ENCODE data around the gene FABP3.
A peak's percentile ranks its signal among the peaks of the same experiment; 100 is the strongest.

Gene FABP3

DNA sequence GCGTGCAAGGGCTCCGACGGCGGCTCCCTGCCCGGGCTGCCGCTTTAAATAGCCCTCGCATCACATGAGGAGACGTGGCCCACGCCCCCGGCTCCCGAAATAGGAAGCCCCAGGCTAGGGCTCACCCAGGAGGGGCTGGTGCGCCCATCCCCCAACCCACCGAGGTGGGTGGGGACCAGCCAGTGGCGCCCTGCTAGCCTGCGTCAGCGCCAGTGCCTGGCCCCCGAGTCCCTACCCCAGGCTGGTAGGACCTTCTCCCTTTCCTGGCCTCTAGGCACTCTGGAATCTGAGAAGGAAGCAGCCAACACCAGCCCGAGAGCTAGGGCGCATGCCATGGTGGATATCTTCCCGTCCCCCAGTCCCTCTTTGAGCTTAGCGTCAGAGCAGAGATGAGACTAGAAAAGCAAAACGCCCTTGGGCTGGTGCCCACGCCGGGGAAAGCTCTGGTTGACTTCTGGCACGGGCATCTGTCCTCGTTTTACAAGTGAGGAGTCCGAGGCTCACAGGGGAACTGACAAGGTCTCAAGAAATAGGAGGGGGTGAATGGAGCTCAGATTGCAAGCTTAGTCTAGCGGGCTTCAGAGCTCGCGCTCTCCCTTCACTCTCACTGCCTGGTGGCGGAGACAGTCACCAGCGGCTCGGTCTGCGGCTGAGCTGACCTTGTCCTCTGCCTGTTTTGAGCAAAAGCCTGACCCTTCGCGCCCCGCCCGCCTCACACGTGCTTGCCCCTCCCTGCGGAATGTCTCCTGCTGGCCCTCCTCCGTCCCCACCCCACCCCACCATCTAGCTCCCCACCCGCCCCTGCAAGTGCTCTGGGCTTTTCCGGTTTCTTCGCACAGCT is at the start of gene FABP3:
TSS of gene FABP3 (minus strand) at position 21 of the 841 bp plus-strand sequence. CDS start 62 bp downstream, outside the sequence.
- Histone ChIP-seq H3K36me3 (ENCODE audit: control insufficient read depth in 2 of 2, insufficient read depth in 2 of 2, low read length in 2 of 2) (no peaks in the 10 kb centered on the region), H3K27me3 (ENCODE audit: control insufficient read depth in 2 of 2, insufficient read depth in 2 of 2, low read length in 2 of 2) (no peaks in the 10 kb centered on the region), H3K27ac (ENCODE audit: low read depth in 2 of 2, low read length in 2 of 2) (peak within 1 kb of the TSS; percentile 78 to 80), H3K4me3 (ENCODE audit: low read length in 2 of 2) (peak within 1 kb of the TSS; percentile 56 to 60), H3K9ac (ENCODE audit: low read depth in 1 of 2, low read length in 2 of 2) (peak within 1 kb of the TSS; percentile 57 to 71), H3K4me1 (ENCODE audit: control insufficient read depth in 2 of 2, insufficient read depth in 2 of 2, low read length in 2 of 2) (peaks cover 30 to 36% of the 10 kb centered on the region in 2 donors), H3K9me3 (ENCODE audit: control insufficient read depth in 2 of 2, low read length in 2 of 2) (no peaks in the 10 kb centered on the region)

GRCh38 chr1:31421371-31422040 is 48.6 kb upstream of the FABP3 start:
- H3K9me3 ChIP-seq (ENCODE audit: control insufficient read depth in 2 of 2, low read length in 2 of 2) = no peaks in the 10 kb centered on the region

GRCh38 chr1:31420716-31421115 is 47.8 kb upstream of the FABP3 start:
- Histone ChIP-seq H3K36me3 (ENCODE audit: control insufficient read depth in 2 of 2, insufficient read depth in 2 of 2, low read length in 2 of 2) (peaks cover 3 to 7% of the 10 kb centered on the region in 2 donors), H3K27me3 (ENCODE audit: control insufficient read depth in 2 of 2, insufficient read depth in 2 of 2, low read length in 2 of 2) (no peaks in the 10 kb centered on the region), H3K4me3 (ENCODE audit: low read length in 2 of 2) (no peak overlapping the region), H3K9me3 (ENCODE audit: control insufficient read depth in 2 of 2, low read length in 2 of 2) (no peaks in the 10 kb centered on the region), H3K4me1 (ENCODE audit: control insufficient read depth in 2 of 2, insufficient read depth in 2 of 2, low read length in 2 of 2) (peaks cover 15 to 39% of the 10 kb centered on the region in 2 donors), H3K27ac (ENCODE audit: low read depth in 2 of 2, low read length in 2 of 2) (no peak overlapping the region), H3K9ac (ENCODE audit: low read depth in 1 of 2, low read length in 2 of 2) (no peak overlapping the region)

More at GRCh38 chr1:31421371-31422040, 48.6 kb upstream of the FABP3 start:
- H3K4me1 ChIP-seq (ENCODE audit: control insufficient read depth in 2 of 2, insufficient read depth in 2 of 2, low read length in 2 of 2) = peaks cover 18 to 42% of the 10 kb centered on the region in 2 donors
- no peak overlapping the region for H3K4me3 ChIP-seq (ENCODE audit: low read length in 2 of 2)
- no peaks in the 10 kb centered on the region for H3K27me3 ChIP-seq (ENCODE audit: control insufficient read depth in 2 of 2, insufficient read depth in 2 of 2, low read length in 2 of 2)
- H3K27ac ChIP-seq (ENCODE audit: low read depth in 2 of 2, low read length in 2 of 2) = peak overlapping the region in 1 of 2 donors; percentile 23
- H3K36me3 ChIP-seq (ENCODE audit: control insufficient read depth in 2 of 2, insufficient read depth in 2 of 2, low read length in 2 of 2) = peaks cover 4 to 5% of the 10 kb centered on the region in 2 donors
- H3K9ac ChIP-seq (ENCODE audit: low read depth in 1 of 2, low read length in 2 of 2) = no peak overlapping the region

GRCh38 chr1:31418626-31419323 is 45.9 kb upstream of the FABP3 start:
- peaks cover 0 to 4% of the 10 kb centered on the region in 2 donors for H3K27me3 ChIP-seq (ENCODE audit: control insufficient read depth in 2 of 2, insufficient read depth in 2 of 2, low read length in 2 of 2)
- no peaks in the 10 kb centered on the region for H3K9me3 ChIP-seq (ENCODE audit: control insufficient read depth in 2 of 2, low read length in 2 of 2)
- no peak overlapping the region for H3K9ac ChIP-seq (ENCODE audit: low read depth in 1 of 2, low read length in 2 of 2)
- H3K27ac ChIP-seq (ENCODE audit: low read depth in 2 of 2, low read length in 2 of 2) = no peak overlapping the region
- H3K4me1 ChIP-seq (ENCODE audit: control insufficient read depth in 2 of 2, insufficient read depth in 2 of 2, low read length in 2 of 2) = peaks cover 10 to 30% of the 10 kb centered on the region in 2 donors
- peaks cover 3 to 8% of the 10 kb centered on the region in 2 donors for H3K36me3 ChIP-seq (ENCODE audit: control insufficient read depth in 2 of 2, insufficient read depth in 2 of 2, low read length in 2 of 2)
- H3K4me3 ChIP-seq (ENCODE audit: low read length in 2 of 2) = no peak overlapping the region

GRCh38 chr1:31417148-31417547 is 44.3 kb upstream of the FABP3 start:
- peaks cover 3 to 8% of the 10 kb centered on the region in 2 donors for H3K36me3 ChIP-seq (ENCODE audit: control insufficient read depth in 2 of 2, insufficient read depth in 2 of 2, low read length in 2 of 2)
- H3K27me3 ChIP-seq (ENCODE audit: control insufficient read depth in 2 of 2, insufficient read depth in 2 of 2, low read length in 2 of 2) = peaks cover 0 to 10% of the 10 kb centered on the region in 2 donors
- peaks cover 6 to 19% of the 10 kb centered on the region in 2 donors for H3K4me1 ChIP-seq (ENCODE audit: control insufficient read depth in 2 of 2, insufficient read depth in 2 of 2, low read length in 2 of 2)
- H3K27ac ChIP-seq (ENCODE audit: low read depth in 2 of 2, low read length in 2 of 2) = no peak overlapping the region
- H3K9ac ChIP-seq (ENCODE audit: low read depth in 1 of 2, low read length in 2 of 2) = no peak overlapping the region
- H3K9me3 ChIP-seq (ENCODE audit: control insufficient read depth in 2 of 2, low read length in 2 of 2) = no peaks in the 10 kb centered on the region
- H3K4me3 ChIP-seq (ENCODE audit: low read length in 2 of 2) = no peak overlapping the region

DNA sequence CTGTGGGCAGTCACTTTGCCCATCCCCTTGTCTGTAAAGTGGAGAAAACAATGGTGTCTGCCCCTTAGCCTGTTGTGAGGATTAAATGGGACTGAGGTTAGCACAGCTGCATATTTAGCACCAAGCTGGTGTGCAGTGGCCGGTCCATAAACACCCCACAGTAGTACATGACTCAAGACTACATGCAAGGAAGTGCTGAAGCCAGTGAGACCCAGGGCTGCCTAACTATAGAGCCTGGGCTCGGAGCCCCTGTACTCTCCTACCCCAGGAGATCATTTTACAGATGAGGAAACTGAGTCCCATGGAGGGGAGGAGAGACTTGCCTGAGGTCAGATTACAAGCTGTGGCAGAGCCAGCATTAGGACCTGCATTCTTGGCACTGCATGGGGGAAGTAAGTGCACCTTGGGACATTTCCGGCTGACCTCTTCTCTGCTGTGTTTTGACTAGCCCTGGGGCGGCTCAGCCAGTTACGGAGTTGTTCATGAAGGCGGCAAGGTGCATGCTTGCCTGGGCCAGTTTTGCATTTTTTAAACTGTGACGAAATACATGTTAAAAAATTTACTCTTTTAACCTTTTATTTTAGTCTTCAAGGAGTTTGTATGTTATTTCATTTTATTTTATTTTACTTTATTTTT is 43.3 kb upstream of the FABP3 start:
- Histone ChIP-seq H3K9me3 (ENCODE audit: control insufficient read depth in 2 of 2, low read length in 2 of 2) (no peaks in the 10 kb centered on the region), H3K4me1 (ENCODE audit: control insufficient read depth in 2 of 2, insufficient read depth in 2 of 2, low read length in 2 of 2) (peaks cover 6 to 16% of the 10 kb centered on the region in 2 donors), H3K4me3 (ENCODE audit: low read length in 2 of 2) (no peak overlapping the region), H3K9ac (ENCODE audit: low read depth in 1 of 2, low read length in 2 of 2) (peak overlapping the region in 1 of 2 donors; percentile 27), H3K27ac (ENCODE audit: low read depth in 2 of 2, low read length in 2 of 2) (peak overlapping the region; percentile 3 to 23), H3K36me3 (ENCODE audit: control insufficient read depth in 2 of 2, insufficient read depth in 2 of 2, low read length in 2 of 2) (peaks cover 3 to 8% of the 10 kb centered on the region in 2 donors), H3K27me3 (ENCODE audit: control insufficient read depth in 2 of 2, insufficient read depth in 2 of 2, low read length in 2 of 2) (peaks cover 0 to 12% of the 10 kb centered on the region in 2 donors)

GRCh38 chr1:31415658-31416057 is 42.8 kb upstream of the FABP3 start:
- Histone ChIP-seq H3K36me3 (ENCODE audit: control insufficient read depth in 2 of 2, insufficient read depth in 2 of 2, low read length in 2 of 2) (peaks cover 3 to 8% of the 10 kb centered on the region in 2 donors), H3K27ac (ENCODE audit: low read depth in 2 of 2, low read length in 2 of 2) (peak overlapping the region; percentile 23 to 96), H3K4me1 (ENCODE audit: control insufficient read depth in 2 of 2, insufficient read depth in 2 of 2, low read length in 2 of 2) (peaks cover 6 to 16% of the 10 kb centered on the region in 2 donors), H3K27me3 (ENCODE audit: control insufficient read depth in 2 of 2, insufficient read depth in 2 of 2, low read length in 2 of 2) (peaks cover 0 to 12% of the 10 kb centered on the region in 2 donors), H3K9me3 (ENCODE audit: control insufficient read depth in 2 of 2, low read length in 2 of 2) (no peaks in the 10 kb centered on the region), H3K4me3 (ENCODE audit: low read length in 2 of 2) (no peak overlapping the region), H3K9ac (ENCODE audit: low read depth in 1 of 2, low read length in 2 of 2) (no peak overlapping the region)

- Histone ChIP-seq H3K9ac (ENCODE audit: low read depth in 1 of 2, low read length in 2 of 2) (peak overlapping the region in 1 of 2 donors; percentile 97), H3K4me3 (ENCODE audit: low read length in 2 of 2) (peak overlapping the region; percentile 68 to 91), H3K36me3 (ENCODE audit: control insufficient read depth in 2 of 2, insufficient read depth in 2 of 2, low read length in 2 of 2) (peaks cover 3 to 8% of the 10 kb centered on the region in 2 donors), H3K27ac (ENCODE audit: low read depth in 2 of 2, low read length in 2 of 2) (peak overlapping the region; percentile 93 to 96), H3K9me3 (ENCODE audit: control insufficient read depth in 2 of 2, low read length in 2 of 2) (no peaks in the 10 kb centered on the region), H3K4me1 (ENCODE audit: control insufficient read depth in 2 of 2, insufficient read depth in 2 of 2, low read length in 2 of 2) (peaks cover 6 to 16% of the 10 kb centered on the region in 2 donors), H3K27me3 (ENCODE audit: control insufficient read depth in 2 of 2, insufficient read depth in 2 of 2, low read length in 2 of 2) (peaks cover 0 to 12% of the 10 kb centered on the region in 2 donors)
Measured at GRCh38 chr1:31414980-31415370, 42.1 kb upstream of the FABP3 start.

- H3K4me1 ChIP-seq (ENCODE audit: control insufficient read depth in 2 of 2, insufficient read depth in 2 of 2, low read length in 2 of 2) = peaks cover 6 to 16% of the 10 kb centered on the region in 2 donors
- peaks cover 0 to 16% of the 10 kb centered on the region in 2 donors for H3K27me3 ChIP-seq (ENCODE audit: control insufficient read depth in 2 of 2, insufficient read depth in 2 of 2, low read length in 2 of 2)
- H3K36me3 ChIP-seq (ENCODE audit: control insufficient read depth in 2 of 2, insufficient read depth in 2 of 2, low read length in 2 of 2) = peaks cover 3 to 5% of the 10 kb centered on the region in 2 donors
- peak overlapping the region; percentile 85 to 97 for H3K9ac ChIP-seq (ENCODE audit: low read depth in 1 of 2, low read length in 2 of 2)
- H3K27ac ChIP-seq (ENCODE audit: low read depth in 2 of 2, low read length in 2 of 2) = peak overlapping the region; percentile 93 to 96
- no peaks in the 10 kb centered on the region for H3K9me3 ChIP-seq (ENCODE audit: control insufficient read depth in 2 of 2, low read length in 2 of 2)
- H3K4me3 ChIP-seq (ENCODE audit: low read length in 2 of 2) = peak overlapping the region; percentile 77 to 91
Measured at GRCh38 chr1:31413405-31414001, 40.6 kb upstream of the FABP3 start.

Data from mucosa of rectum (tissue), 2 donors.